ENCODE data around the gene APBA2. TPM values are rescaled to one million over a fixed set of nuclear protein-coding genes. Genes with fewer than 3 reads are reported as not detected.

Gene APBA2
- total RNA-seq, 2 donors from 2014 or later, result 27.1 to 28.9 TPM

DNA sequence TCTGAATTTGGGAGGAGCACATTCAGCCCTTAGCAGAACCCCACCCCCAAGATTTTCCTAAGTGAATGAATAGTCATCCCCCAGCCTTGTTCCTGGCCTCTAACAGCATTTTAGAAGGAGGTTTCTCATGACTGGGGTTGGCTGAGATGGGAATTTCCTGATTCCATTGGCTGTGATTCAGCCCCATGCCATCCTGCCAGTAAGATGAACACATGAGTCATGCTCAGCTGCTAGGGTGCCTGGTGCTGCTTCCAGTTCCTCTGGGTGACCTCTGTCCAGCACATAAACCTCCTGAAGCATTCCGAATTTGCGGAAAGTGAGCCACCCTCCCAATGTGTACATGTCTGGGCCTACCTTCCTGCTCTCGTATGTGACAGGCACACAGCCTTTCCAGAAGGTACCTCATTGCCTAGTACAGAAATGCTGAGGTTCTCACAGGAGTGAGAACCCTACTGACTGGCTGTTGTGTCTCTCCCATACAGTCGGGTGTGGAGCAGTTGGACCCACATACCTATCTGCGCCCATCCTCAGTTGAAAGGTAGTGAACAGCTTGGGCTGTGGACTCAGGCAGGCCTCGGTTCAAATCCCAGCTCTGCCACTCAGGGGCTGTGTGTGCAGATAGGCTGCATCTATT is 91.7 kb downstream of the APBA2 start:
- DNase-seq (no peak), ATAC-seq (no peak)
- H3K27ac Mint-ChIP-seq, result no peak overlapping the region
- no peaks in the 10 kb centered on the region for H3K9me3 ChIP-seq (ENCODE audit: control insufficient read depth, low read length, poor library complexity, severe bottlenecking)
- H3K4me1 Mint-ChIP-seq, result peaks cover 7% of the 10 kb centered on the region
- peaks cover 3% of the 10 kb centered on the region for H3K36me3 Mint-ChIP-seq (ENCODE audit: low read depth)
- H3K4me3 Mint-ChIP-seq, result no peak overlapping the region
- no peaks in the 10 kb centered on the region for H3K27me3 Mint-ChIP-seq

DNA sequence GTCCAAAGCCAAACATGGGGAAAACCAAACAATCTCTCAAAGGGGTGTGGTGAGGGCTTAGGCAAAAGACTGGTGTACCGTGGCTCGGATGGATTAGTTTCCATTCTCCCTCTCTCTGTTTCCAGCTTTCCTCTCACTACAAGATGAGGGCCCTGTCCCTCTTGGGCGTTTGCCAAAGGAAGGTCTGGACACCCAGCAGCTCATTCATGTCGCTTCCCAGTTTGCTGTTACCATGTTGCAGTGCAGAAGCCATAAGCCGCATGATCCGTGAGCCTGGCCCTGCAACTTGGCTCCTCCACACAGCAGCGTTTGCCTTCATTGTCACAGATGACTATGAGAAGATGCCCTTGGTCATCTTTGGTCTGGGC is 92.2 kb downstream of the APBA2 start:
- H3K36me3 Mint-ChIP-seq (ENCODE audit: low read depth), result peaks cover 3% of the 10 kb centered on the region
- no peaks in the 10 kb centered on the region for H3K9me3 ChIP-seq (ENCODE audit: control insufficient read depth, low read length, poor library complexity, severe bottlenecking)
- H3K4me1 Mint-ChIP-seq, result peaks cover 7% of the 10 kb centered on the region
- no peak overlapping the region for H3K4me3 Mint-ChIP-seq
- DNase-seq (no peak), ATAC-seq (no peak)
- H3K27ac Mint-ChIP-seq, result no peak overlapping the region
- no peaks in the 10 kb centered on the region for H3K27me3 Mint-ChIP-seq

DNA sequence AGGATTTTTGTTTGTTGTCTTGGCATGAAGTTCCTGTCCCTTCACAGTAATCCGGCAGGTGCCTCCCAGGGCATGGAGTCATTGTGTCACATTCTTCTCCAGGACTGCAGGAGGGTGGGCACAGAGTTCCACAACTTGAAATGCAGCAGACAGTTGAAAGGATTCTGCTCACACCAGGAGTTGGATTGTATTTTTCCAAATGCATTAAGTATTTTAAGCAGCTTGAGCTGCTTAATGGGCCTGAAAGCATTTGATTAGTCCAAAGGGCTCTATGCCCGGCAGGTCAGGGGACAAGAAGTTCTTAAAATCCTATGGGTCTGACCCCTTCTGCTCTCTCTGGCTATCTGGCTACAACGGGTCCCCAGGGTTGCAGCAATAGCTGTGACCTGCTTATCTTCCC is 92.9 kb downstream of the APBA2 start:
- H3K9me3 ChIP-seq (ENCODE audit: control insufficient read depth, low read length, poor library complexity, severe bottlenecking), result no peaks in the 10 kb centered on the region
- H3K36me3 Mint-ChIP-seq (ENCODE audit: low read depth), result peaks cover 3% of the 10 kb centered on the region
- DNase-seq (no peak), ATAC-seq (no peak)
- H3K4me3 Mint-ChIP-seq, result no peak overlapping the region
- peaks cover 6% of the 10 kb centered on the region for H3K4me1 Mint-ChIP-seq
- no peaks in the 10 kb centered on the region for H3K27me3 Mint-ChIP-seq
- no peak overlapping the region for H3K27ac Mint-ChIP-seq

DNA sequence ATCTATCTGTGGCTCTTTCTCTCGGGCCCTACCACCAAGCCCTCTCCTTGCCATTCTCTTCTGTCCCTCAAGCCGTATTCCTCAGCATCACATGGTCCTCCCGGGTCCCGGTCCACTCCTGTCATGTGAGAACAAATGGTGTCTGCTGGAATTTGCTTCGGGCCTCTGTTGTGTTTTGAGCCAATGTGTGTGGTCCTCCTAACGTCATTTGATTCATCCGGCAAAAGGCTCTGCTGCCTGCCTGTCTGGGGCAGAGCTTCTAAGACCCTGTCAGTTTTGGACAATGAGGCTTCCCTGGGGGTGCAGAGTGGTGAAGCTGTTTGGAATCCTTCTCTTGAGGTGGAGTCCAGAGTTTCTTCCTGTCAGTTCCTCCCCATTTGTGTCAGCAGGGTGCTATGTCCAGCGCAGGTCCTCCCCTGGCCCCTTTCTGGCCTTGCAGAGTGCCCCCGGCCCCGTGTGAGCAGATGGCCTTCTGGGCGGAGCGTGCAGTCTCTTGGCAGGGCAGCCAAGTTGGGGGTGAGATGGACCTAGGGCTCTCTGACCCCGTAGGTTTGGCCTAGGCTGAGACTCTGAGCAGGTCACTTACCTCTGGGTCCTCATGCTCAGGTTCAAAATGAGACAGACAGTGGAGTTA is 93.6 kb downstream of the APBA2 start:
- Mint-ChIP-seq H3K27ac (no peak overlapping the region), H3K4me3 (no peak overlapping the region), H3K4me1 (peaks cover 2% of the 10 kb centered on the region), H3K36me3 (ENCODE audit: low read depth) (peaks cover 3% of the 10 kb centered on the region), H3K27me3 (no peaks in the 10 kb centered on the region)
- H3K9me3 ChIP-seq (ENCODE audit: control insufficient read depth, low read length, poor library complexity, severe bottlenecking), result no peaks in the 10 kb centered on the region
- ATAC-seq, result no peak
- no peak for DNase-seq

DNA sequence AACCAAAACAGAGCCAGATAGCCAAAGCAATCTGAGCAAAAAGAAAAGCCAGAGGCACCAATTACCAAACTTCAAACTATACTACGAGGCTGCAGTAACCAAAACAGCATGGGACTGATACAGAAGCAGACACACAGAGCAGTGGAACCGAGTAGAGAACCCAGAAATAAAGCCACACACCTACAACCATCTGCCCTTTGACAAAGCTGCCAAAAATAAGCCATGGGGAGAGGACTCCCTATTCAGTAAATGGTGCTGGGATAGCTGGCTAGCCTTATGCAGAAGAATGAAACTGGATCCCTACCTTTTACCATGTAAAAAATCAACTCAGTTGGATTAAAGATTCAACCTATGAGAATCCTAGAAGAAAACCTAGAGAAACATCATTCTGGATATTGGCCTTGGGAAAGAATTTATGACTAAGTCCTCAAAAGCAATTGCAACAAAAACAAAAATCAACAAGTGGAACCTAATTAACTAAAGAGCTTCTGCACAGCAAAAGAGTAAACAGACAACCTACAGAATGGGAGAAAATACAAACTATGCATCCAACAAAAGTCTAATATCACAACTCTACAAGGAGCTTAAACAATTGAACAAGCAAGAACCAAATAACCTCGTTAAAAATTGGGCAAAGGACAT is 95.1 kb downstream of the APBA2 start:
- Mint-ChIP-seq H3K27me3 (no peaks in the 10 kb centered on the region), H3K27ac (no peak overlapping the region), H3K36me3 (ENCODE audit: low read depth) (peaks cover 3% of the 10 kb centered on the region), H3K4me3 (no peak overlapping the region), H3K4me1 (peaks cover 12% of the 10 kb centered on the region)
- DNase-seq (no peak), ATAC-seq (no peak)
- no peaks in the 10 kb centered on the region for H3K9me3 ChIP-seq (ENCODE audit: control insufficient read depth, low read length, poor library complexity, severe bottlenecking)

DNA sequence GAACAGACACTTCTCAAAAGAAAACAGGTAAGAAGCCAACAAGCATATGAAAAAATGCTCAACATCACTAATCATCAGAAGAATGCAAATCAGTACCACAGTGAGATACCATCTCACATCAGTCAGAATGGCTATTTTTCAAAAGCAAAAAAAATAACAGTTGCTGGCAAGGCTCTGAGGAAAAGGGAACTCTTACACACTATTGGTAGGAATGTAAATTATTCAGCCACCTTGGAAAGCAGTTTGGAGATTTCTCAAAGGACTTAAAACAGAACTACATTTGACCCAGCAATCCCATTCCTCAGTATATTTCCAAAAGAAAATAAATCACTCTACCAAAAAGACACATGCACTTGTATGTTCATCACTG is 95.6 kb downstream of the APBA2 start:
- DNase-seq (no peak), ATAC-seq (no peak)
- Mint-ChIP-seq H3K4me1 (peaks cover 12% of the 10 kb centered on the region), H3K4me3 (no peak overlapping the region), H3K27ac (no peak overlapping the region), H3K36me3 (ENCODE audit: low read depth) (peaks cover 3% of the 10 kb centered on the region), H3K27me3 (no peaks in the 10 kb centered on the region)
- no peaks in the 10 kb centered on the region for H3K9me3 ChIP-seq (ENCODE audit: control insufficient read depth, low read length, poor library complexity, severe bottlenecking)

DNA sequence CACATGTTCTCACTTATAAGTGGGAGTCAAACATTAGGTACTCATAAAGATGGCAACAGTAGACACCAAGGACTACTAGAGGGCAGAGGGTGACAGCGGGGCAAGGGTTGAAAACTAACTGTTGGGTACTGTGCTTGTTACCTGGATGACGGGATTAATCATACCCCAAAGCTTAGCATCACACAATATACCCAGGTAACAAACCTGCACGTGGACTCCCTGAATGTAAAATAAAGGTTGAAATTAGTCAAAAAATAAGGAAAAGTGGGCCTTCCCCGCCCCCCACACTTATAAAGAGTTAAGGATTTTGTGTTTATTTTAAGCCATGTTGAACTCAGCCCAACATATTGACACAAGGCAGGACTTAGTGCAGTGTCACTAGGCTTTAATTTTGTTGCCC is 96.1 kb downstream of the APBA2 start:
- H3K27me3 Mint-ChIP-seq, result no peaks in the 10 kb centered on the region
- DNase-seq (no peak), ATAC-seq (no peak)
- H3K9me3 ChIP-seq (ENCODE audit: control insufficient read depth, low read length, poor library complexity, severe bottlenecking), result no peaks in the 10 kb centered on the region
- peaks cover 3% of the 10 kb centered on the region for H3K36me3 Mint-ChIP-seq (ENCODE audit: low read depth)
- peaks cover 12% of the 10 kb centered on the region for H3K4me1 Mint-ChIP-seq
- no peak overlapping the region for H3K27ac Mint-ChIP-seq
- H3K4me3 Mint-ChIP-seq, result no peak overlapping the region

DNA sequence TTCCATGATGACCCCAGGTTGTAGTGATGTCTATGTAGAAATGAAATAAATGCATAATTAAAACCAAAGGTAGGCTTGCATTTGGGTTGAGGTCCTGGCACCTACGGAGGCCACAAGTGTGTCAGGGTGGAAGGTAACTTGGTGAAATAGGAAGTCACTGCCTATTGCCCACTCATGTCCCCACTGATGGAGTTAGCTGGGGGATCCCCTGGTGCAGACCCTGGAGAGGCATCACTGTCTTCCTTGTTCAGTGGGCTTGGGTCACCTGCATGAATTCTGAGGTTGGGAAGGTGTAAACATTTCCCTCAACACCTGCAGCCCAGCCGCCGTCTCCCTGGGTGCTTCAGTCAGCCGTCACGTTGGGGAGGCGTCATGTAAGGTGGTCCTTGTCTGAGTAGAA is 97.1 kb downstream of the APBA2 start:
- DNase-seq, result no peak
- no peaks in the 10 kb centered on the region for H3K27me3 Mint-ChIP-seq
- H3K27ac Mint-ChIP-seq, result no peak overlapping the region
- no peak overlapping the region for H3K4me3 Mint-ChIP-seq
- H3K4me1 Mint-ChIP-seq, result peaks cover 10% of the 10 kb centered on the region
- H3K9me3 ChIP-seq (ENCODE audit: control insufficient read depth, low read length, poor library complexity, severe bottlenecking), result no peaks in the 10 kb centered on the region
- no peak for ATAC-seq
- H3K36me3 Mint-ChIP-seq (ENCODE audit: low read depth), result peaks cover 3% of the 10 kb centered on the region

DNA sequence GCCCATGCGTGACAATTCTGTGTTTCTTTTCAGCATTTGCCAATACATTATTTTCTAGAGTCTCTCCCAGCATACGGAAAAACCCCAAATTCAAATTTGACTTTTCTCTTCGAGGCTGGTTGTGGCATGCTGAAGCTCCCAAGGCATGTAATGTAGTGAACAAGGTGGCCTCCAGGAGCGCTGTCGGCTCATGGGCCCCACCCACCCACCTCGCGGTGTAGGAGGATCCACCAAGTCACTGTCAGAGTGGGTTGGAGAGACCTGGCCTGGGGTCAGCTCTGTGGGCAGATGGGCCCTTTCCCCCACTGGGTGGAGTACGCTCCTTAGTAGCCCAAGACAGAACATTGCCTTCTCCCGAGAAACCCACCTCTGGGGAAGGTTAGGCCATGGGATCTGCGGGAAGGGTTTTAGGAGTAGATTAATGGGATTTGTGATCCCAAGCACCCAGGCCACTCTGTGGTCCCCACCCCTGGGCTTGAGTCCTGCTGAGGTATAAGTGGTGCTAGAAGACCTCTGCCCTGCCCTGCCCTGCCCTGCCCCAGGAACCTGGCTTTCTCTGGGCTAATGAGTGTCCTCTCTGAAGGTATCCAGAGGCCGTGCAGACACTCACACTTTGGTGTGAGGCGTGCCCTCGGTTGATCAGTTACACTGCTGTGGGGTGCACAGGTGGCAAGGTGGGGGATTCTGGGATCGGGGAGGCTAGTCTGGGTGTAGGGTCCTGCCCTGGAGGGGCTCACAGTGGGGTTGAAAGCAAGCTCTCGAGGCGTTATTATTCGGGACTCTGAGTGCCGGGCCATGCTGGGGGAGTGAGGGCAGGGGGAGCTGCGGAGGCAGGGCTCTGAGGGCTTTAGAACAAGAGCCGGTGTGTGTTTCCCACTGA is 97.9 kb downstream of the APBA2 start:
- Mint-ChIP-seq H3K27me3 (no peaks in the 10 kb centered on the region), H3K4me3 (peak overlapping the region; percentile 41), H3K27ac (no peak overlapping the region), H3K36me3 (ENCODE audit: low read depth) (peaks cover 3% of the 10 kb centered on the region), H3K4me1 (peaks cover 10% of the 10 kb centered on the region)
- H3K9me3 ChIP-seq (ENCODE audit: control insufficient read depth, low read length, poor library complexity, severe bottlenecking), result no peaks in the 10 kb centered on the region
- DNase-seq (no peak), ATAC-seq (no peak)

DNA sequence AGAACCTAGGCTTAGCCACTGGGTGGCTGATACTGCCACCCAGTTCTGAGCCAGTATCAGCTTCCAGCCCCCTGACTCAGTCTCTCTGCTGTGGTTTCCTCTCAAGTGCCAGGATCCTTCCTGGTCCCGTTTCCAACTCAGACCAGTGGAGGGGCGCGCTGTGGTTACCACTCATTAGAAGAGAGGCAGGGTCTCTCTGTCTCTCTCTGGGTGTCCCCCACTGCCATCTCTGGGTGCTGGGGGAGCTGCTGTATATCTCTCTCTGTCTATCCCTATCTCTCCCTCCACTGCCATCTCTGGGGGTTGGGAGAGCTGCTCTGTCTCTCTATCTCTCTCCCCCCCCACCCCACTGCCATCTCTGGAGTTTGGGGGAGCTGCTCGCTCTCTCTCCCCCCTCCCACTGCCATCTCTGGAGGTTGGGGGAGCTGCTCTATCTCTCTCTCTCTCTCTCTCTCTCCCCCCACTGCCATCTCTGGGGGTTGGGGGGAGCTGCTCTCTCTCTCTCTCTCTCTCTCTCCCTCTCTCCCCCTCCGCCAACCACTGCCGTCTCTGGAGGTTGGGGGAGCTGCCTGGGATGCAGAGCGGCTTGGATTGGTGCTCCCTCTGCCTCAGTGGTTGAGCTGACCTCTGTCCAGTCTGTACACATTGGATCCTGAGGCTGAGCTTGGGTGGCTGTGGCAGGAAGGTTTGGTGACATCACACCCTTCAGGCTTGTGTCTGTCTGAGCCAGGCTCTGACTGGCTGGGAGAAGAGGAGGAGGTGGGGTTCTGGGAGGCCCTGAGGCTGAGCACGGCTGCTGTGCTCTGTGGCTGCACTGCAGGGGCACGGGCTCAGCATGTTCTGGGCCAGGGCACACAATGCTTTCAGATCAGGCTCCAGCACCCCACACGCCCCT is 98.9 kb downstream of the APBA2 start:
- Mint-ChIP-seq H3K27me3 (no peaks in the 10 kb centered on the region), H3K4me1 (peaks cover 10% of the 10 kb centered on the region), H3K27ac (peak overlapping the region; percentile 39), H3K4me3 (no peak overlapping the region), H3K36me3 (ENCODE audit: low read depth) (peaks cover 3% of the 10 kb centered on the region)
- no peak for DNase-seq
- no peaks in the 10 kb centered on the region for H3K9me3 ChIP-seq (ENCODE audit: control insufficient read depth, low read length, poor library complexity, severe bottlenecking)
- peak; percentile 71 for ATAC-seq

DNA sequence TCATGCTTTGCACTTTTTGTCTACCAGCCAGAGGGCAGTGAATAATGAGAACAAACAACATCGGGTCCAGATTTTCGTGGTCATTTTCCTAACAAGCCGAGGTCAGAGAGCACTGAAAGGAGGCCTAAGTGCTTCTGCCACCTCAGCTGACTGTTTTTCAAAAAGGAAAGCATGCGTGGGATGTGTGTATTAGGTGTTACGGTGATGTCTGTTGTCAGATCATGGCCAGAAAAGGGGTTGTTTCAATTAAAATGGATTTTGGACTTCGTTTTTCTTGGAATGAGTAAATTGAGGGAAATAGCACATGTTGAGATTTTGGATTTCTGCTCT is 99.5 kb downstream of the APBA2 start:
- DNase-seq (no peak), ATAC-seq (no peak)
- no peaks in the 10 kb centered on the region for H3K9me3 ChIP-seq (ENCODE audit: control insufficient read depth, low read length, poor library complexity, severe bottlenecking)
- Mint-ChIP-seq H3K27me3 (no peaks in the 10 kb centered on the region), H3K4me3 (no peak overlapping the region), H3K27ac (peak overlapping the region; percentile 39), H3K4me1 (peaks cover 10% of the 10 kb centered on the region), H3K36me3 (ENCODE audit: low read depth) (peaks cover 3% of the 10 kb centered on the region)

DNA sequence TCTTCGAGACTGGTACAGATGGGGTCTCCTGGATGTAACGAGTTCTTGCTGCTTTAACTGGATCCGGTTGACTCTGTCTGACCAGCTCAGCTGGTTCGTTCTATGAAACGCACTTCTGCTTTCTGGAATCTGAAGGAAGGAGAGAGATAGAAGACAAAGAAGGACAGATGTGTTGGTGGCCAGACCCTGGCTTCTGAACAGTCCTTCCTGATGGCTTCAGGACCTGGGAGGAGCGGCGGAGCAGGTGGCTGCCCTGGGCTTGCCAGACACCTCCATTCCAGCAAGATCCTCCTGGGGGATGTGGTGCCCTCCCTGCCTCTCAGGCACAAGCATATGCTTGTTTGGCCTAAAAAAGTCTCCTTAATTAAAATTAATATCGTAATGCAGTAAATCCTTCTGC is 99.9 kb downstream of the APBA2 start:
- Mint-ChIP-seq H3K27me3 (no peaks in the 10 kb centered on the region), H3K36me3 (ENCODE audit: low read depth) (peaks cover 3% of the 10 kb centered on the region), H3K27ac (peak overlapping the region; percentile 39), H3K4me3 (no peak overlapping the region), H3K4me1 (peaks cover 10% of the 10 kb centered on the region)
- no peaks in the 10 kb centered on the region for H3K9me3 ChIP-seq (ENCODE audit: control insufficient read depth, low read length, poor library complexity, severe bottlenecking)
- ATAC-seq (no peak), DNase-seq (no peak)

DNA sequence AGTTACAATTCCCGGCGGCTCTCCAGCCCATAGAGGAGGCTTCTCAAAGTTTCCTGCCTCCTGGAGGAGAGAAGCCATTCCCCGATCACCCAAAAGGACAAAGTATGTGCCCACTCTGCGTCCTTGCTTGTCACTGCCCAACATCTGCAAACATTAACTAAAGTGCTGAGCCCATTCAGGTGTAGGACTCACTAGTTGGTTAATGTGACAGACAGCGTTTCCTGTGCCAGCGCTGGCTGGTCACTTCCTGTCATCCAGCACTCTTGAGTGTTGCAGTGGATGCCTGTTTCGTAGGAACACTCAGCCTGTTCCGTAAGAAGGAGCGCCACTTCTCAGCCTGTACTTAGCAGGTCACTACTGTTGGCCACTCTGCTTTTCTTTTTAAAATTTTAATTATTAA is 100.3 kb downstream of the APBA2 start:
- DNase-seq (no peak), ATAC-seq (no peak)
- H3K27ac Mint-ChIP-seq, result no peak overlapping the region
- peaks cover 2% of the 10 kb centered on the region for H3K36me3 Mint-ChIP-seq (ENCODE audit: low read depth)
- no peak overlapping the region for H3K4me3 Mint-ChIP-seq
- peaks cover 10% of the 10 kb centered on the region for H3K4me1 Mint-ChIP-seq
- no peaks in the 10 kb centered on the region for H3K27me3 Mint-ChIP-seq
- no peaks in the 10 kb centered on the region for H3K9me3 ChIP-seq (ENCODE audit: control insufficient read depth, low read length, poor library complexity, severe bottlenecking)

All from T-helper 17 cell (primary cell).